Smooth muscle cell (in vitro differentiated cells): ENCODE data around the gene BLOC1S3. TPM values are rescaled to one million over a fixed set of nuclear protein-coding genes. Genes with fewer than 3 reads are reported as not detected.

ENCODE experiments used
- DNase-seq: peaks from one replicate; lab custom pipeline; 2025; ENCODE audit not compliant: unreplicated experiment; lab: John Stamatoyannopoulos, UW
- H2AFZ ChIP-seq: fragments of 200-600 bp; sonication (generic); 2 replicates; pipeline ENCODE4 v1.6.0; 2016; ENCODE audit warnings: antibody characterized with exemption, low read depth, mild to moderate bottlenecking
- H3F3A ChIP-seq: fragments of 200-600 bp; sonication (generic); 2 replicates; pipeline ENCODE4 v1.6.0; 2017; ENCODE audit warnings: antibody characterized with exemption, low read depth
- H3K27ac ChIP-seq: fragments of 200-600 bp; sonication (generic); 2 replicates; pipeline ENCODE4 v1.5.1; 2016; ENCODE audit warnings: low read depth, mild to moderate bottlenecking
- H3K27me3 ChIP-seq: fragments of 200-600 bp; sonication (generic); 2 replicates; pipeline ENCODE4 v1.6.1; 2016; ENCODE audit warnings: low read depth, mild to moderate bottlenecking
- H3K36me3 ChIP-seq: fragments of 200-600 bp; sonication (generic); 2 replicates; pipeline ENCODE4 v1.5.1; 2016; ENCODE audit warnings: low read depth
- H3K4me1 ChIP-seq: fragments of 200-600 bp; sonication (generic); 2 replicates; pipeline ENCODE4 v1.5.1; 2016; ENCODE audit warnings: low read depth
- H3K4me2 ChIP-seq: fragments of 200-600 bp; sonication (generic); 2 replicates; pipeline ENCODE4 v1.6.0; 2016; ENCODE audit warnings: mild to moderate bottlenecking
- H3K4me3 ChIP-seq: fragments of 200-600 bp; sonication (generic); 2 replicates; pipeline ENCODE4 v1.5.1; 2016; ENCODE audit warnings: mild to moderate bottlenecking
- H3K79me2 ChIP-seq: fragments of 200-600 bp; sonication (generic); 2 replicates; pipeline ENCODE4 v1.6.0; 2016; ENCODE audit warnings: low read depth, mild to moderate bottlenecking
- H3K9ac ChIP-seq: fragments of 200-600 bp; sonication (generic); 2 replicates; pipeline ENCODE4 v1.6.0; 2016; ENCODE audit warnings: low read depth
- H3K9me3 ChIP-seq: fragments of 200-600 bp; sonication (generic); replicated peaks from 2 replicates; pipeline ENCODE4 v1.5.1; 2016; ENCODE audit warnings: low read depth
- H4K20me1 ChIP-seq: fragments of 200-600 bp; sonication (generic); 2 replicates; pipeline ENCODE4 v1.6.0; 2016; ENCODE audit warnings: low read depth
- CTCF ChIP-seq: fragments of 200-600 bp; sonication (generic); IDR thresholded peaks from 2 replicates; pipeline ENCODE4 v1.5.1; 2017; ENCODE audit warnings: borderline replicate concordance, mild to moderate bottlenecking, antibody characterized with exemption; ENCODE audit not compliant: insufficient read depth, poor library complexity, severe bottlenecking
- WGBS: methylation state at CpG from one replicate; pipeline ENCODE4 v1.1.7; 2016; ENCODE audit warnings: low lambda C conversion rate; 5-methylcytosine and 5-hydroxymethylcytosine counted together
- polyA plus RNA-seq: library from polyadenylated mRNA; unstranded; fragments of >200 nt; fragmentation: Nextera tagmentation; extraction: Ambion mirVana; gene quantifications from 2 replicates; pipeline ENCODE4 v1.2.1, GENCODE V29; 2016
- total RNA-seq: library from RNA; depleted of rRNA; stranded (reverse); fragments of >200 nt; gene quantifications from 2 replicates; pipeline ENCODE4 v1.2.3, GENCODE V29; 2014

Gene BLOC1S3
- total and polyA plus RNA-seq, 2 experiments from 2014 or later: 3.5 to 7.7 TPM

DNA sequence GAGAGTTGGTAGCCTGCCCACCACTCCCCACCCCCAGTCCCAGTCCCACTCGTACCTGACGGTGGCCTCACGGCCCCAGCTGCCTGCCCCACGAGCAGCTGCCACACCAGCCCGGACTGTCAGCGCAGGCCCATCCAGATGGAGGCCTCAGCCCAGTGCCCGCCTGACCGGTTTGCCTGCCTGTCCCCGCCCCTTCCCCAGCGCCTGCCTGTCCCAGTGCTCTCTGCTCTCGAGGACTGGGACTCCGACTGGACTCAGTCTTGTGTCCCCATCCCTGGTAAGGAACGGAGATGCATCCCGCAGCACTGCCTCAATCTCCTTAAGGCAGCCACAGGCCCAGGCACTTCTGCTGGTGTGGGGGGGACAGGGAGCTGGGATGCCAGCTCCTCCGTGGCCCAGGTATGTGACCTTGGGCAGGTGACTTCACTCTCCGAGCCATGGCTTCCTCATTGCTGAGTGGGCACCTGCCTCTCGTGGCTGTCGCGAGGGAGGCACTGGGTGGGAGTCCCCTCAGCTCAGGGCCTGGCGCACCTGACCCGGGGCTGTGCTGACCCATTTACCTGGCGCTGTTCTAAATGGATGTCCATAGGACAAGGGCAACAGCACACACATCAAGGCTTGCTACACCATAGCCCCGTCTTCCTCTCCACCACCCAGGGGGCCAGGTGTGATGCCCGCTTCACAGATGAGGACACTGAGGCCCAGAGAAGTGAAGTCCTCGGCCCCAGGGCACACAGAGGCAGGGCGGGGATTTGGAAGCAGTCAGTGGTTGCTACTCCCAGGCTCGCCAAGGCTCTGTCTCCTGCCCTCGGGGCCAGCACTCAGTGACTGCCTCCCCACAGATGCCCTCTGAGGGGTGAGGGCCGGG, 17.5 kb upstream of the BLOC1S3 start, which contains the start of gene NKPD1:
Gene NKPD1 (minus strand): TSS at position 113 of the 868 bp plus-strand sequence. CDS start 832 bp downstream, outside the sequence.
- DNase-seq: no peak
- no peak within 1 kb of the TSS for H3K4me2 ChIP-seq
- H3K4me3 ChIP-seq: no peak within 1 kb of the TSS
- no peaks in the 10 kb centered on the region for H3F3A ChIP-seq
- no peaks in the 10 kb centered on the region for H3K9me3 ChIP-seq
- no peaks in the 10 kb centered on the region for H3K79me2 ChIP-seq
- WGBS: 66% methylated on average over 28 of the region's 29 CpGs
- H3K4me1 ChIP-seq: no peaks in the 10 kb centered on the region
- no peak for TF ChIP-seq CTCF
- H3K36me3 ChIP-seq: no peaks in the 10 kb centered on the region
- H3K27me3 ChIP-seq: no peaks in the 10 kb centered on the region
- no peaks in the 10 kb centered on the region for H4K20me1 ChIP-seq
- H3K9ac ChIP-seq: no peak within 1 kb of the TSS
- H2AFZ ChIP-seq: no peak within 1 kb of the TSS
- H3K27ac ChIP-seq: no peak within 1 kb of the TSS

GRCh38 chr19:45161738-45162607, 16.6 kb upstream of the BLOC1S3 start:
- H3K4me3 ChIP-seq: no peak overlapping the region
- 48% methylated on average over 30 of the region's 32 CpGs for WGBS
- no peaks in the 10 kb centered on the region for H3K9me3 ChIP-seq
- H3K4me2 ChIP-seq: no peak overlapping the region
- no peaks in the 10 kb centered on the region for H3K27me3 ChIP-seq
- peak; percentile 50 for TF ChIP-seq CTCF
- H2AFZ ChIP-seq: no peak overlapping the region
- no peak for DNase-seq
- H3K79me2 ChIP-seq: no peaks in the 10 kb centered on the region
- H3K27ac ChIP-seq: no peak overlapping the region
- H3F3A ChIP-seq: no peaks in the 10 kb centered on the region
- no peaks in the 10 kb centered on the region for H3K36me3 ChIP-seq
- H4K20me1 ChIP-seq: no peaks in the 10 kb centered on the region
- no peaks in the 10 kb centered on the region for H3K4me1 ChIP-seq
- no peak overlapping the region for H3K9ac ChIP-seq

GRCh38 chr19:45162608-45163143, 15.9 kb upstream of the BLOC1S3 start:
- H3K9me3 ChIP-seq: no peaks in the 10 kb centered on the region
- H3F3A ChIP-seq: no peaks in the 10 kb centered on the region
- H2AFZ ChIP-seq: no peak overlapping the region
- no peak overlapping the region for H3K27ac ChIP-seq
- no peak for DNase-seq
- no peak overlapping the region for H3K4me2 ChIP-seq
- WGBS: 94% methylated on average over 13 of the region's 18 CpGs
- no peak overlapping the region for H3K4me3 ChIP-seq
- no peak overlapping the region for H3K9ac ChIP-seq
- no peak for TF ChIP-seq CTCF
- no peaks in the 10 kb centered on the region for H3K4me1 ChIP-seq
- no peaks in the 10 kb centered on the region for H4K20me1 ChIP-seq
- H3K27me3 ChIP-seq: no peaks in the 10 kb centered on the region
- H3K79me2 ChIP-seq: no peaks in the 10 kb centered on the region
- H3K36me3 ChIP-seq: no peaks in the 10 kb centered on the region
